Mesodermal cell (in vitro differentiated cells): ENCODE results near the gene MED26.

Experiments
- H3K27ac ChIP-seq: 2 replicates; pipeline ENCODE4 v1.7.0; 2013; ENCODE audit warnings: mild to moderate bottlenecking, low read depth, low read length, moderate library complexity; ENCODE audit not compliant: severe bottlenecking
- H3K36me3 ChIP-seq: 2 replicates; pipeline ENCODE4 v1.7.1; 2013; ENCODE audit warnings: mild to moderate bottlenecking, low read length, moderate library complexity; ENCODE audit not compliant: control insufficient read depth, insufficient read depth
- H3K4me1 ChIP-seq: one replicate; pipeline ENCODE4 v1.7.1; 2013; ENCODE audit warnings: mild to moderate bottlenecking, low read length; ENCODE audit not compliant: insufficient read depth, control insufficient read depth, poor library complexity, severe bottlenecking
- H3K4me3 ChIP-seq: 2 replicates; pipeline ENCODE4 v1.7.0; 2013; ENCODE audit warnings: low read length, control low read depth, mild to moderate bottlenecking; ENCODE audit not compliant: insufficient read depth, poor library complexity, severe bottlenecking; ENCODE audit errors: extremely low read depth
- H3K9me3 ChIP-seq: 2 replicates; pipeline ENCODE4 v1.7.1; 2013; ENCODE audit warnings: mild to moderate bottlenecking, low read length, moderate library complexity; ENCODE audit not compliant: control insufficient read depth
- WGBS, 2 experiments: methylation state at CpG; one replicate each; pipeline ENCODE4 v1.1.5; 2013; ENCODE audit warnings: missing lambda C conversion rate in 2 of 2; ENCODE audit not compliant: insufficient coverage in 2 of 2; 5-methylcytosine and 5-hydroxymethylcytosine counted together

MED26 gene

GRCh38 chr19:16613841-16614240 is 14.2 kb downstream of the MED26 start:
- 86 to 94% methylated on average over 1 of the region's 2 CpGs for WGBS, 2 experiments
- Histone ChIP-seq H3K27ac (no peak overlapping the region), H3K4me3 (no peak overlapping the region), H3K9me3 (no peaks in the 10 kb centered on the region), H3K36me3 (no peaks in the 10 kb centered on the region), H3K4me1 (peaks cover 5% of the 10 kb centered on the region)

GRCh38 chr19:16612636-16613035 is 15.4 kb downstream of the MED26 start:
- WGBS, 2 experiments, result no CpG with 5 or more reads among the region's 3 CpGs
- H3K9me3 ChIP-seq, result no peaks in the 10 kb centered on the region
- H3K36me3 ChIP-seq, result no peaks in the 10 kb centered on the region
- no peak overlapping the region for H3K27ac ChIP-seq
- H3K4me1 ChIP-seq, result peaks cover 5% of the 10 kb centered on the region
- no peak overlapping the region for H3K4me3 ChIP-seq

GRCh38 chr19:16611121-16611520 is 16.9 kb downstream of the MED26 start:
- Histone ChIP-seq H3K9me3 (no peaks in the 10 kb centered on the region), H3K36me3 (no peaks in the 10 kb centered on the region), H3K4me1 (peaks cover 5% of the 10 kb centered on the region), H3K4me3 (no peak overlapping the region), H3K27ac (no peak overlapping the region)
- WGBS, 2 experiments, result 89 to 95% methylated on average over 4 to 6 of the region's 6 CpGs

- 90 to 94% methylated on average over 2 to 4 of the region's 5 CpGs for WGBS, 2 experiments
- H3K27ac ChIP-seq, result no peak overlapping the region
Measured at GRCh38 chr19:16609511-16610200, 18.3 kb downstream of the MED26 start.

GRCh38 chr19:16608290-16608739 is 19.7 kb downstream of the MED26 start:
- no peak overlapping the region for H3K27ac ChIP-seq
- H3K36me3 ChIP-seq, result no peaks in the 10 kb centered on the region
- H3K4me3 ChIP-seq, result no peak overlapping the region
- no peaks in the 10 kb centered on the region for H3K9me3 ChIP-seq
- no peaks in the 10 kb centered on the region for H3K4me1 ChIP-seq
- 86% methylated on average over 1 of the region's 1 CpG; no CpG with 5 or more reads in 1 of the 2 experiments for WGBS, 2 experiments

More at GRCh38 chr19:16609511-16610200, 18.3 kb downstream of the MED26 start:
- Histone ChIP-seq H3K4me3 (no peak overlapping the region), H3K9me3 (no peaks in the 10 kb centered on the region), H3K36me3 (no peaks in the 10 kb centered on the region), H3K4me1 (peaks cover 2% of the 10 kb centered on the region)

- no peak overlapping the region for H3K27ac ChIP-seq
- H3K9me3 ChIP-seq, result no peaks in the 10 kb centered on the region
- 94 to 96% methylated on average over 6 of the region's 12 CpGs for WGBS, 2 experiments
- H3K36me3 ChIP-seq, result no peaks in the 10 kb centered on the region
- no peaks in the 10 kb centered on the region for H3K4me1 ChIP-seq
- H3K4me3 ChIP-seq, result no peak overlapping the region
Measured at GRCh38 chr19:16607819-16608218, 20.2 kb downstream of the MED26 start.

GRCh38 chr19:16605553-16605994 is 22.4 kb downstream of the MED26 start:
- Histone ChIP-seq H3K9me3 (no peaks in the 10 kb centered on the region), H3K4me1 (no peaks in the 10 kb centered on the region), H3K36me3 (no peaks in the 10 kb centered on the region), H3K4me3 (no peak overlapping the region), H3K27ac (no peak overlapping the region)
- WGBS, 2 experiments, result 95% methylated on average over 5 to 8 of the region's 8 CpGs

- Histone ChIP-seq H3K4me1 (no peaks in the 10 kb centered on the region), H3K27ac (no peak overlapping the region), H3K9me3 (no peaks in the 10 kb centered on the region), H3K36me3 (no peaks in the 10 kb centered on the region), H3K4me3 (no peak overlapping the region)
- 88 to 94% methylated on average over 2 to 3 of the region's 3 CpGs for WGBS, 2 experiments
Measured at GRCh38 chr19:16605115-16605514, 22.9 kb downstream of the MED26 start.

- WGBS, 2 experiments, result 94 to 100% methylated on average over 4 of the region's 6 CpGs
- Histone ChIP-seq H3K4me3 (no peak overlapping the region), H3K4me1 (no peaks in the 10 kb centered on the region), H3K9me3 (no peaks in the 10 kb centered on the region), H3K27ac (no peak overlapping the region), H3K36me3 (no peaks in the 10 kb centered on the region)
Measured at GRCh38 chr19:16604615-16605014, 23.4 kb downstream of the MED26 start.

- WGBS, 2 experiments, result 79 to 93% methylated on average over 2 to 3 of the region's 3 CpGs
- H3K4me3 ChIP-seq, result no peak overlapping the region
- no peaks in the 10 kb centered on the region for H3K4me1 ChIP-seq
- H3K36me3 ChIP-seq, result no peaks in the 10 kb centered on the region
- H3K9me3 ChIP-seq, result no peaks in the 10 kb centered on the region
- H3K27ac ChIP-seq, result no peak overlapping the region
Measured at GRCh38 chr19:16603090-16603489, 24.9 kb downstream of the MED26 start.

- H3K27ac ChIP-seq, result no peak overlapping the region
- 95 to 98% methylated on average over 16 to 18 of the region's 20 CpGs for WGBS, 2 experiments
- H3K4me1 ChIP-seq, result no peaks in the 10 kb centered on the region
- no peaks in the 10 kb centered on the region for H3K9me3 ChIP-seq
- peaks cover 4% of the 10 kb centered on the region for H3K36me3 ChIP-seq
- H3K4me3 ChIP-seq, result no peak overlapping the region
Measured at GRCh38 chr19:16601378-16602052, 26.5 kb downstream of the MED26 start.
